NCI-H1930 (cell line): Measurements from ENCODE around the gene SLC7A10.
"Not testable (repeated sequence)": the region's sequence is repeated elsewhere in the genome, so short reads cannot be mapped to it uniquely, and the experiment has no call there.

Experiments used
- DNase-seq, 2 experiments: peaks; one replicate each; lab custom pipeline; 2025; lab: John Stamatoyannopoulos, UW

SLC7A10 gene

GRCh38 chr19:33201473-33201872 lies 24.2 kb downstream of the SLC7A10 start:
- DNase-seq: no peak

- no peak for DNase-seq
Observed at GRCh38 chr19:33199441-33200265, 26.0 kb downstream of the SLC7A10 start.

GRCh38 chr19:33198169-33198568 lies 27.5 kb downstream of the SLC7A10 start:
- DNase-seq: no peak

GRCh38 chr19:33197591-33198000 lies 28.1 kb downstream of the SLC7A10 start:
- no peak for DNase-seq

- no peak for DNase-seq
Observed at GRCh38 chr19:33196446-33197193, 29.0 kb downstream of the SLC7A10 start.

GRCh38 chr19:33195645-33196347 lies 29.9 kb downstream of the SLC7A10 start:
- DNase-seq: no peak

GRCh38 chr19:33194886-33195644 lies 30.6 kb downstream of the SLC7A10 start:
- no peak for DNase-seq

- DNase-seq: no peak
Observed at GRCh38 chr19:33194532-33194885, 31.1 kb downstream of the SLC7A10 start.

GRCh38 chr19:33193865-33194362 lies 31.7 kb downstream of the SLC7A10 start, which contains the start of gene LRP3:
Gene LRP3 (plus strand): TSS chr19:33194330. CDS start chr19:33194786, 456 bp downstream.
- peak; percentile 15 to 64 for DNase-seq

- DNase-seq: no peak
Observed at GRCh38 chr19:33193269-33193864, 32.3 kb downstream of the SLC7A10 start.

GRCh38 chr19:33192010-33192409 lies 33.6 kb downstream of the SLC7A10 start:
- DNase-seq: no peak

GRCh38 chr19:33191501-33191900 lies 34.1 kb downstream of the SLC7A10 start:
- no peak for DNase-seq

- DNase-seq: not testable (repeated sequence)
Observed at GRCh38 chr19:33191092-33191491, 34.6 kb downstream of the SLC7A10 start.

GRCh38 chr19:33189453-33189852 lies 36.2 kb downstream of the SLC7A10 start:
- no peak for DNase-seq

- no peak for DNase-seq
Observed at GRCh38 chr19:33187183-33187540, 38.5 kb downstream of the SLC7A10 start.

GRCh38 chr19:33186431-33187182 lies 39.0 kb downstream of the SLC7A10 start:
- DNase-seq: no peak

- peak; percentile 65 to 75 for DNase-seq
Observed at GRCh38 chr19:33177417-33177979, 48.2 kb downstream of the SLC7A10 start.

GRCh38 chr19:33176670-33177416 lies 48.8 kb downstream of the SLC7A10 start:
- peak; percentile 100 for DNase-seq

GRCh38 chr19:33175886-33176669 lies 49.6 kb downstream of the SLC7A10 start:
- DNase-seq: no peak
